DND-41 (cell line): ENCODE results near the gene SYCP2L.

ENCODE experiments used
- CTCF ChIP-seq: IDR thresholded peaks from 2 replicates; pipeline ENCODE4 v1.5.1; 2012; ENCODE audit warnings: borderline replicate concordance, low read length, moderate library complexity, mild to moderate bottlenecking; ENCODE audit not compliant: poor library complexity, severe bottlenecking; ENCODE audit errors: extremely low read depth
- EZH2 ChIP-seq: IDR thresholded peaks from 3 replicates; pipeline ENCODE4 v1.6.1; 2012; ENCODE audit warnings: borderline replicate concordance, low read depth, mild to moderate bottlenecking, moderate library complexity, low read length, inconsistent platforms; ENCODE audit not compliant: severe bottlenecking

- TF ChIP-seq CTCF (no peak), EZH2 (no peak)
Measured at GRCh38 chr6:10873374-10873773, 13.5 kb upstream of the SYCP2L start.
